Testis (tissue), 3 donors: ENCODE data around the gene TVP23C. TPM values are rescaled to one million over a fixed set of nuclear protein-coding genes. Genes with fewer than 3 reads are reported as not detected.

Experiments used
- DNase-seq: peaks from one replicate; pipeline ENCODE4 v3.0.0-alpha.2; 2019
- H3K27ac ChIP-seq, 2 donors: fragments of 200-600 bp; sonication (generic); one replicate each; pipeline ENCODE4 v1.5.1; 2019
- H3K27me3 ChIP-seq: fragments of 200-600 bp; sonication (generic); one replicate; pipeline ENCODE4 v1.5.1; 2019
- H3K36me3 ChIP-seq: fragments of 200-600 bp; sonication (generic); one replicate; pipeline ENCODE4 v1.5.1; 2017; ENCODE audit warnings: low read depth; ENCODE audit errors: missing control alignments
- H3K4me1 ChIP-seq: fragments of 200-600 bp; sonication (generic); one replicate; pipeline ENCODE4 v1.5.1; 2019
- H3K4me3 ChIP-seq, 2 donors: fragments of 200-600 bp; sonication (generic); one replicate each; pipeline ENCODE4 v1.5.1; 2017 to 2019
- H3K9me3 ChIP-seq: fragments of 200-600 bp; sonication (generic); one replicate; pipeline ENCODE4 v1.5.1; 2017
- CTCF ChIP-seq, 3 experiments: fragments of 450-650 bp in 2 of 3; fragments of 200-600 bp in 1 of 3; sonication (generic) in 1 of 3; IDR thresholded peaks; one replicate each; pipeline ENCODE4 v1.5.1; 2016 to 2019; ENCODE audit warnings: antibody characterized with exemption in 3 of 3, mild to moderate bottlenecking in 2 of 3, moderate library complexity in 1 of 3
- POLR2A ChIP-seq: fragments of 450-650 bp; IDR thresholded peaks from one replicate; pipeline ENCODE4 v1.6.1; 2017; ENCODE audit warnings: antibody characterized with exemption, mild to moderate bottlenecking, moderate library complexity
- WGBS, 2 donors: methylation state at CpG; one replicate each; pipeline ENCODE4 v1.1.5; 2018; 5-methylcytosine and 5-hydroxymethylcytosine counted together
- intact Hi-C: fragments of 100-400 bp; cut with DNase I; formaldehyde crosslinking; loops from one replicate; pipeline ENCODE4 v1.15.1; 2023; ENCODE audit warnings: low total_unique reads
- polyA plus RNA-seq: library from polyadenylated mRNA; stranded (reverse); fragments of 350-450 nt; fragmentation: Illumina TruSeq; extraction: RNeasy Lipid Tissue Mini Kit (QIAGEN cat#74804); gene quantifications from one replicate; pipeline ENCODE4 v1.2.3, GENCODE V29; 2014; ENCODE audit warnings: low read depth, low replicate concordance; ENCODE audit not compliant: insufficient read depth
- total RNA-seq, 2 donors: library from RNA; depleted of rRNA; stranded (reverse); fragments of >200 nt; gene quantifications; one replicate each; pipeline ENCODE4 v1.2.3, GENCODE V29; 2016

TVP23C gene
- total and polyA plus RNA-seq, 3 donors from 2014 or later = 6.3 to 48.6 (median 41.1) TPM

- H3K27ac ChIP-seq = peak overlapping the region in 1 of 2 donors; percentile 38
- H3K27me3 ChIP-seq = no peaks in the 10 kb centered on the region
- H3K9me3 ChIP-seq = no peaks in the 10 kb centered on the region
- no peak for TF ChIP-seq POLR2A
- TF ChIP-seq CTCF (IDR thresholded peaks at IDR 0.05) = no peak
- 77 to 80% methylated on average over 6 of the region's 6 CpGs for WGBS, 2 donors
- no peak overlapping the region for H3K4me3 ChIP-seq
- intact Hi-C loops = loop anchor here (2.0 kb wide), 1 partner anchor 194 kb away; no protein-coding TSS in a partner anchor
- peak; percentile 20 for DNase-seq
- H3K36me3 ChIP-seq = no peaks in the 10 kb centered on the region
- H3K4me1 ChIP-seq = peaks cover 12% of the 10 kb centered on the region
Observed at GRCh38 chr17:15456496-15456895, 106.8 kb downstream of the TVP23C start.

GRCh38 chr17:15454346-15454745 lies 108.9 kb downstream of the TVP23C start:
- Histone ChIP-seq H3K36me3 (no peaks in the 10 kb centered on the region), H3K9me3 (no peaks in the 10 kb centered on the region), H3K27ac (no peak overlapping the region), H3K27me3 (no peaks in the 10 kb centered on the region), H3K4me3 (no peak overlapping the region), H3K4me1 (peaks cover 12% of the 10 kb centered on the region)
- DNase-seq = no peak
- WGBS, 2 donors = 91 to 98% methylated on average over 5 of the region's 5 CpGs
- intact Hi-C loops = no loop called here
- TF ChIP-seq POLR2A = no peak
- no peak for TF ChIP-seq CTCF (IDR thresholded peaks at IDR 0.05)

- intact Hi-C loops = no loop called here
- WGBS, 2 donors = 50 to 55% methylated on average over 3 of the region's 3 CpGs
- H3K4me1 ChIP-seq = peaks cover 7% of the 10 kb centered on the region
Observed at GRCh38 chr17:15453782-15454181, 109.5 kb downstream of the TVP23C start.

GRCh38 chr17:15453246-15453645 lies 110.0 kb downstream of the TVP23C start:
- intact Hi-C loops = no loop called here
- Histone ChIP-seq H3K27ac (no peak overlapping the region), H3K4me1 (peaks cover 6% of the 10 kb centered on the region), H3K9me3 (no peaks in the 10 kb centered on the region), H3K4me3 (no peak overlapping the region), H3K27me3 (no peaks in the 10 kb centered on the region), H3K36me3 (no peaks in the 10 kb centered on the region)
- WGBS, 2 donors = 39 to 48% methylated on average over 4 of the region's 4 CpGs
- no peak for DNase-seq
- no peak for TF ChIP-seq POLR2A
- no peak for TF ChIP-seq CTCF (IDR thresholded peaks at IDR 0.05)

More at GRCh38 chr17:15453782-15454181, 109.5 kb downstream of the TVP23C start:
- Histone ChIP-seq H3K27ac (no peak overlapping the region), H3K4me3 (no peak overlapping the region), H3K9me3 (no peaks in the 10 kb centered on the region), H3K27me3 (no peaks in the 10 kb centered on the region), H3K36me3 (no peaks in the 10 kb centered on the region)
- TF ChIP-seq POLR2A (no peak), CTCF (IDR thresholded peaks at IDR 0.05) (no peak)
- no peak for DNase-seq

- H3K27ac ChIP-seq = no peak overlapping the region
- no peak for DNase-seq
- H3K27me3 ChIP-seq = no peaks in the 10 kb centered on the region
- intact Hi-C loops = no loop called here
- TF ChIP-seq CTCF (IDR thresholded peaks at IDR 0.05) = no peak
- no peak for TF ChIP-seq POLR2A
- H3K9me3 ChIP-seq = no peaks in the 10 kb centered on the region
- WGBS, 2 donors = 38 to 58% methylated on average over 1 of the region's 1 CpG
- H3K36me3 ChIP-seq = no peaks in the 10 kb centered on the region
- H3K4me3 ChIP-seq = no peak overlapping the region
- peaks cover 6% of the 10 kb centered on the region for H3K4me1 ChIP-seq
Observed at GRCh38 chr17:15452746-15453145, 110.5 kb downstream of the TVP23C start.
